Measurements from ENCODE around the gene CACNB3.

DNA sequence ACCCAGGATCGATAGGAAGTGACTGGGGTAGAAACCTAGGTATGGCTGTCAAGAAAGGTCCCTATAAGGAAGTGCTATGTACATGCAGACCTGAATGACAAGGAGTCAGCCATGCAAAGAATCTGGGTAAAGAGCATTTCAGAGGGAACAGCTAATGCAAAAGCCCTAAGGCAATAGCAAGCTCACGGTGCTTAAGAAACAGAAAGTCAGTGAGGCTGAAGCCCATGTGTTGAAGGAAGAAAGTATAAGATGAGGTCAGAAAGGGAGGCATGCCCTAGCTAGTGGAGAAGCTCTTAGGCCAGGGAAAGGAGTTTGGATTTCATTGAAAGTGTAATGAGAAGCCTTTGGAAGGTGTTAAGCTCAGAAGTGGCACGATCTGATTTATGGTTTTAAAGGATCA lies 23.4 kb upstream of the CACNB3 start:
- TF ChIP-seq, protein P1, sequence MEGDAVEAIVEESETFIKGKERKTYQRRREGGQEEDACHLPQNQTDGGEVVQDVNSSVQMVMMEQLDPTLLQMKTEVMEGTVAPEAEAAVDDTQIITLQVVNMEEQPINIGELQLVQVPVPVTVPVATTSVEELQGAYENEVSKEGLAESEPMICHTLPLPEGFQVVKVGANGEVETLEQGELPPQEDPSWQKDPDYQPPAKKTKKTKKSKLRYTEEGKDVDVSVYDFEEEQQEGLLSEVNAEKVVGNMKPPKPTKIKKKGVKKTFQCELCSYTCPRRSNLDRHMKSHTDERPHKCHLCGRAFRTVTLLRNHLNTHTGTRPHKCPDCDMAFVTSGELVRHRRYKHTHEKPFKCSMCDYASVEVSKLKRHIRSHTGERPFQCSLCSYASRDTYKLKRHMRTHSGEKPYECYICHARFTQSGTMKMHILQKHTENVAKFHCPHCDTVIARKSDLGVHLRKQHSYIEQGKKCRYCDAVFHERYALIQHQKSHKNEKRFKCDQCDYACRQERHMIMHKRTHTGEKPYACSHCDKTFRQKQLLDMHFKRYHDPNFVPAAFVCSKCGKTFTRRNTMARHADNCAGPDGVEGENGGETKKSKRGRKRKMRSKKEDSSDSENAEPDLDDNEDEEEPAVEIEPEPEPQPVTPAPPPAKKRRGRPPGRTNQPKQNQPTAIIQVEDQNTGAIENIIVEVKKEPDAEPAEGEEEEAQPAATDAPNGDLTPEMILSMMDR (IDR thresholded peaks at IDR 0.05), result no peak
- TF ChIP-seq EP300 (IDR thresholded peaks at IDR 0.05) (no peak), POLR2AphosphoS5 (IDR thresholded peaks at IDR 0.05) (no peak), POLR2A (IDR thresholded peaks at IDR 0.05) (no peak)

All from stomach (tissue), 4 donors.